ENCODE measurements around the gene BCAP29.

The BCAP29 gene

DNA sequence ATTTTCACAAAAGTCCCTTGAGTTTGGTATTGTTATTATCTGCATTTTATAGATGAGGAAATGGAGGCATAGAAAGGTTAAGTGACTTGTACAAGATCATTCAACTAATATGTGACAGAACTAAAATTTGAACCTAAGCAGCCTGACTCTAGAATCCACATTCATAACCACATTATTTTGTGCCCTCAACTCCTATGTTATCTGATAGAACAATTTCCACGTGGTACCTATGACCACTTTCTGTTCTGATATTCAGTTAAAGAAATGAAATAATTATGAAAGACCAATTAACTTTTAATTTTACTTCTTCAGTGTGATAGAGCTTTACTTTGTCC, 17.5 kb downstream of the BCAP29 start:
- H3K36me3 Mint-ChIP-seq (ENCODE audit: low read depth): peaks cover 25% of the 10 kb centered on the region
- no peak overlapping the region for H3K4me3 Mint-ChIP-seq
- no peaks in the 10 kb centered on the region for H3K27me3 Mint-ChIP-seq
- no peaks in the 10 kb centered on the region for H3K9me3 Mint-ChIP-seq
- no peak overlapping the region for H3K27ac Mint-ChIP-seq
- H3K4me1 Mint-ChIP-seq (ENCODE audit: low read depth): no peaks in the 10 kb centered on the region

DNA sequence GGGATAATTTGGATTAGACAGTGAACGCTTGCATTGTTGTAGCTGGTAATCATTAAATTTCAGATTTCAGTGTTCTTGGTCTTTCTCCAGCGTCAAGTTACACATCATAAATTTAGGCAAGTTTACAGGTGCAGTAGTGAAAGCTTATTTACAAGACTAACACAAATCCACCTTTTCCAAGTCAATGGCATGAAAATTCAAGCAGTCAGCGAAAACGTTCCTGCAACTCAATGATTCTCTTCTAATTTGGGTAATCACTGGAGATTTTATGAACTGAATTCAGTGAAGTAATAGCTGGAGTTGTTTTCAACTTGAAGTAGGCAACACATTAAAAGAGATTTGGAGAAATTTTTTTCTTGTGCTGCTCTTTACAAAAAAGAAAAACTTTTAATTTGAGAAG, 17.9 kb downstream of the BCAP29 start:
- Mint-ChIP-seq H3K4me3 (no peak overlapping the region), H3K27ac (no peak overlapping the region), H3K36me3 (ENCODE audit: low read depth) (peaks cover 26% of the 10 kb centered on the region), H3K4me1 (ENCODE audit: low read depth) (no peaks in the 10 kb centered on the region), H3K27me3 (no peaks in the 10 kb centered on the region), H3K9me3 (no peaks in the 10 kb centered on the region)

DNA sequence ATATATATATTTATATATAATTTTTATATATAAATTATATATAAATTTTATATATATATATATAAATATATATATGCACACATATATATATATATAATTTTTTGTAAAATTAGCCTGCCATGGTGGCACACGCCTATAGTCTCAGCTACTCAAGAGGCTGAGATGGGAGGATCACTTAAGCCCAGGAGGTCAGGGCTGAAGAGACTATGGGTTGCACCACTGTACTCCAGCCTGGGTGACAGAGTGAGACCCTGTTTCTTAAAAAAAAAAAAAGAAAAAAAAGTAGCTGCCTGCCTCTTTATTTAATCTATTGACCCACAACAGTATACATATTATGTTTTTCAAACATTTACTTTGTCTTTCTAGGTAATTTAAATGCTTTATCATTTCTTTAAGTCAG, 19.2 kb downstream of the BCAP29 start:
- no peaks in the 10 kb centered on the region for H3K9me3 Mint-ChIP-seq
- no peak overlapping the region for H3K27ac Mint-ChIP-seq

DNA sequence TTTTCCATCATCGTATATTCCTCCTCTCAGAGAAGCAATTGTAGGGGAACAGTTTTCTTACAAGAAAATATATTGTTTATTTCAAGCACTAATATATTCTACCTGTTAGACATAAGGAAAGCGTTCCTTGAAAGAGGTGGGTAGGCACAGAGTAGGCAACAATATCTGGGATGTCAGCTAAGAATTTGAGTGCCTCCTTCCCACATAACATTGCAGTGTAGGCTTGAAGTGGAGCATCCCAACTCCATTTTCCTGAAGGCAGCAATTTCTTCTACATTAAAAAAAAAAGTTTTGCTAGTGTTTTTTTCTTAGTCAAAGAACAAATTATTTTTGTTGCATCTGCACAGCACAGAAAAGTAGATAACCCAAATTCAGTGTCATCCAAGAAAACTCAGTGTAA, 20.8 kb downstream of the BCAP29 start:
- Mint-ChIP-seq H3K4me3 (no peak overlapping the region), H3K36me3 (ENCODE audit: low read depth) (peaks cover 27% of the 10 kb centered on the region), H3K27ac (no peak overlapping the region), H3K27me3 (no peaks in the 10 kb centered on the region), H3K4me1 (ENCODE audit: low read depth) (no peaks in the 10 kb centered on the region), H3K9me3 (no peaks in the 10 kb centered on the region)

More for the DNA sequence above, 19.2 kb downstream of the BCAP29 start:
- H3K27me3 Mint-ChIP-seq: no peaks in the 10 kb centered on the region
- peaks cover 30% of the 10 kb centered on the region for H3K36me3 Mint-ChIP-seq (ENCODE audit: low read depth)
- no peaks in the 10 kb centered on the region for H3K4me1 Mint-ChIP-seq (ENCODE audit: low read depth)
- H3K4me3 Mint-ChIP-seq: no peak overlapping the region

DNA sequence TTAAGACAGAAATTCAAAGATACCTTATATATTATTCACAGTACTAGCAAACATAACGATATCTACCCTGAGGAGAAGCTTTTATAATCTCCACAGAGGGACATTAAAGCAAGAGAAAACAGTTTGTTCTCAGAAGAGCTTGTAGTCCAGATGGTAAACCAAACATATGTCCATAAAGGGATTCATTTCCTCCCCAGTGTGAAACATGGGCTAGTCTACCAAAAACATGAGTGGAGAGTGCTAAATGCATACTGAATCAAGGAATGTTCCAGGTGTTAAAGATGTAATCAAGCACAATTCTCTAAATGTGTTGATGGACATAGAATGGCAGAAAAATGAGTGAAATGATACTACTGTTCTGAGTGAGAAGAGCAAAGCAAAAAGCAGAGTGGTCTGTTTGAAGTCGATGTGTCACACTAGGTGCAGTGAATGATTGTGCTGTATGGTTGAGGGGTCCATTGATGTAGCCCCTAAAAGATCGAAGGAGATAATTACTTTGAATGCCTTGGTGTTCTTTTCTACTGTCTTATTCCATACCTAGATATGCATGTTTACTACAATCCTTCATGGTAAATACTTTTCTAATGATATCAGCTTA, 25.3 kb downstream of the BCAP29 start:
- H3K36me3 Mint-ChIP-seq (ENCODE audit: low read depth): peaks cover 32% of the 10 kb centered on the region
- H3K4me3 Mint-ChIP-seq: no peak overlapping the region
- no peaks in the 10 kb centered on the region for H3K9me3 Mint-ChIP-seq
- H3K4me1 Mint-ChIP-seq (ENCODE audit: low read depth): no peaks in the 10 kb centered on the region
- no peaks in the 10 kb centered on the region for H3K27me3 Mint-ChIP-seq
- no peak overlapping the region for H3K27ac Mint-ChIP-seq

DNA sequence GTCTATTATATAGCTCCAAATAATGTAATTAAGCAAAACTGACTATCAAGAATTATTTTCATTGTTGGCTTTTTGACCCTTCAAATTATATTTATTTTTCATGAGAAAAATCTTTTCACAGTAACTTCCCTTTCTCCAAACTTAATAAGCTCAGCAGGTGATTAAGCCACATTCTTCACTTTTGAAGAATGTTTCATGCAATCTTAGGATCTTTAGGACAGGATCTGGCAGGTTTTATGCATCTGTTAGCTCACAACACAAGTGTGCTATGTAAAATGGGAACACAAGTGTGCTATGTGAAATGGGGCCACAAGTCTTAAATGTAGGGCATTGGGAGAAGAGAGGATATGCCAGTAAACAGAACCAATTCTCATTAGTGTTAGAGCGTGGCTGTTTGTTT, 26.3 kb downstream of the BCAP29 start:
- peaks cover 32% of the 10 kb centered on the region for H3K36me3 Mint-ChIP-seq (ENCODE audit: low read depth)
- H3K4me1 Mint-ChIP-seq (ENCODE audit: low read depth): no peaks in the 10 kb centered on the region
- H3K27me3 Mint-ChIP-seq: no peaks in the 10 kb centered on the region
- no peak overlapping the region for H3K4me3 Mint-ChIP-seq
- no peaks in the 10 kb centered on the region for H3K9me3 Mint-ChIP-seq
- no peak overlapping the region for H3K27ac Mint-ChIP-seq

DNA sequence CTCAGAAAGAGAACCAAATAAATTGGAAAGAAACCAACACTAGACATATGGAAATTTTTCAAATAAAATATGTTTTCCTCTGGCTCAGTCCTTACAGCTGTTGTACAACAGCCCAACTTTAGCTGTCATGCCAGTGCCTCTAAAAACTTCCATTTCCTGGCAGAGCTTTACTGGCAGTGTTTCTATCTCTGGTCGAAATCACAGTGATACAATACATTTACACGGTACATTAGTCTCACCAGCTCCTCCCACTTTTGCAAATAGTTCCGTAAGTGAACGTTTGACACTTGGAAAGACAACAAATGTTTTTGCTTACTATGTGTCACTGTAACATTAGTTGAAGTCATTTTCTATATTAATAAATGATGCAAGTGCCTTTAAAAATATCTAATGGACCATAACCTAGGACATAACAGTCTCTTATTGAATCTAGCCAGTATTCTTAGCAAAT, 29.8 kb downstream of the BCAP29 start:
- no peak overlapping the region for H3K4me3 Mint-ChIP-seq
- H3K4me1 Mint-ChIP-seq (ENCODE audit: low read depth): no peaks in the 10 kb centered on the region
- H3K27ac Mint-ChIP-seq: no peak overlapping the region
- H3K27me3 Mint-ChIP-seq: no peaks in the 10 kb centered on the region
- H3K36me3 Mint-ChIP-seq (ENCODE audit: low read depth): peaks cover 34% of the 10 kb centered on the region
- no peaks in the 10 kb centered on the region for H3K9me3 Mint-ChIP-seq

DNA sequence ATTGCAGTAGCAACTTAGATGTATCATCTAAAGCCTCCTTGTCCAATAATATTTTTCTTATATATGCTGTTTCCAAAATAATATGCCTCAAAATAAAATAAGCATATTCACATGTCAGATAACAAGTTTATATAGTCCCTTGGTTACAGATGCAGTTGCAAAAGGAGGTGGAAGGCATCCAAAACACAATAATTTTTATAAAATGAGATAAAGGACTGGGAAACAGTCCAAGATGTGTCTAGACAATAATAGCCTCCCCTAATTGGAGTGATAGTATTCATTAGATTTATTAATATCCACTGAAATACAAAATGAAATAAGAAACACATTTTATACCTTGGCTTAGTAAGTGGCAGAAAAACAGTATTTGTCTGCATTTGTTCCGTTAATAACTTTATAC, 30.3 kb downstream of the BCAP29 start:
- Mint-ChIP-seq H3K36me3 (ENCODE audit: low read depth) (peaks cover 34% of the 10 kb centered on the region), H3K27ac (no peak overlapping the region), H3K9me3 (no peaks in the 10 kb centered on the region), H3K4me3 (no peak overlapping the region), H3K4me1 (ENCODE audit: low read depth) (no peaks in the 10 kb centered on the region), H3K27me3 (no peaks in the 10 kb centered on the region)

DNA sequence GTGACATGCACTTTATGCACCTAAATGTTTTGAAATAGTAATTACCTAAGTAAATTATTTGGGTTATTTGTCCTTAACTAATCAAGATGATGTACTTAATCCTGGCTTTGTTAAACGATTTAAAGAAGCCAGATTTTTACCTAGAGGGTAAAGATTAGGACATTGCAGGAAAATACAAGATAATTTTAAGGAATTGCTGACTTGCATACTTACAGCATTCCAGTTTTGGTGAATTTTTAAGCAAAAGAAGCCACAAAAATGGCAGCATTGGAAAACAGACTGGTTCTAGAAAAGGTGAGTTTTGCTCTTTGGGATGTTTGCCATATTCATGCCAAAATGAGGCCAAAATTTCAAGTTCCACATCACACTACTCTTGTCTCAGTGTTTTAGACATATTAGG, 33.4 kb downstream of the BCAP29 start:
- no peaks in the 10 kb centered on the region for H3K4me1 Mint-ChIP-seq (ENCODE audit: low read depth)
- no peak overlapping the region for H3K27ac Mint-ChIP-seq
- H3K9me3 Mint-ChIP-seq: no peaks in the 10 kb centered on the region
- H3K27me3 Mint-ChIP-seq: no peaks in the 10 kb centered on the region
- H3K36me3 Mint-ChIP-seq (ENCODE audit: low read depth): peaks cover 47% of the 10 kb centered on the region
- H3K4me3 Mint-ChIP-seq: no peak overlapping the region

DNA sequence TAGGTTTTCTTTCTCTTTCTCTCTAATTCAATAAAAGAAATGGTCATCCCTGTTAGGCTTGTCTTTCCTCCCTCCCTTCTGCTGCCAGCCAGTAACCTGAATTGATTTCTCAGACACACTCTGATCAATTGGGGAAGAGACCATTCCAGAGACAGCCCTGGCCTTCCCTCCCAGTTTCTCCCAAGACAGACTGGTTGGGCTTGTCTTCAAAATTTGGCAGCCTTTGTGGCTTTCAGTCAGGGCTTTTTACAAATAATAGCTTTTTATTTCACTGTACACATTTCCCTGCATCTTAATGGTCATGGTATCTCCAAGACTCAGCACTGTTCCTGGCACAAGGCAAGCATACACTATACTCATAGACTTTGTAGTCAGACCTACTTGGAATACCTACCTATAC, 33.9 kb downstream of the BCAP29 start:
- peaks cover 43% of the 10 kb centered on the region for H3K36me3 Mint-ChIP-seq (ENCODE audit: low read depth)
- no peak overlapping the region for H3K27ac Mint-ChIP-seq
- H3K4me3 Mint-ChIP-seq: no peak overlapping the region
- no peaks in the 10 kb centered on the region for H3K27me3 Mint-ChIP-seq
- H3K4me1 Mint-ChIP-seq (ENCODE audit: low read depth): no peaks in the 10 kb centered on the region
- H3K9me3 Mint-ChIP-seq: no peaks in the 10 kb centered on the region

DNA sequence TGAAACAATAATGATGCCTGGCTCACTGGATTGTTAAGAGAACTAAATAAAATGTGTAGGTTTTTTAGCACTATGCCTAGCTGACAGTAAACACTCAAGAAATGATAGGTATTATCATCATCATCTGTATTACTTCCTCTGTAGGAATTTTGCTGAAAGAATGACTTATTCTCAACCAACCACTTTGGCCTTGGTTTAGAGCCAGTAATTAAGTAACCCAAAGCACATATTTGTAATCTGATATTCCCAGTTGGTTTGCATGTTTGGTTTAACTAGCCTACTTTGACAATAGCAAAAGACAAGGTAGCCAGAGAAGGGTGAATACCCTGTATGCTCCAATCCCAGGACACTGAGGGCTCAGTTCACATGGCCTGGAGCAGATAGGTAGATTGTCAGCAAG, 34.4 kb downstream of the BCAP29 start:
- Mint-ChIP-seq H3K27ac (no peak overlapping the region), H3K27me3 (no peaks in the 10 kb centered on the region), H3K4me3 (no peak overlapping the region), H3K9me3 (no peaks in the 10 kb centered on the region), H3K4me1 (ENCODE audit: low read depth) (no peaks in the 10 kb centered on the region), H3K36me3 (ENCODE audit: low read depth) (peaks cover 43% of the 10 kb centered on the region)

DNA sequence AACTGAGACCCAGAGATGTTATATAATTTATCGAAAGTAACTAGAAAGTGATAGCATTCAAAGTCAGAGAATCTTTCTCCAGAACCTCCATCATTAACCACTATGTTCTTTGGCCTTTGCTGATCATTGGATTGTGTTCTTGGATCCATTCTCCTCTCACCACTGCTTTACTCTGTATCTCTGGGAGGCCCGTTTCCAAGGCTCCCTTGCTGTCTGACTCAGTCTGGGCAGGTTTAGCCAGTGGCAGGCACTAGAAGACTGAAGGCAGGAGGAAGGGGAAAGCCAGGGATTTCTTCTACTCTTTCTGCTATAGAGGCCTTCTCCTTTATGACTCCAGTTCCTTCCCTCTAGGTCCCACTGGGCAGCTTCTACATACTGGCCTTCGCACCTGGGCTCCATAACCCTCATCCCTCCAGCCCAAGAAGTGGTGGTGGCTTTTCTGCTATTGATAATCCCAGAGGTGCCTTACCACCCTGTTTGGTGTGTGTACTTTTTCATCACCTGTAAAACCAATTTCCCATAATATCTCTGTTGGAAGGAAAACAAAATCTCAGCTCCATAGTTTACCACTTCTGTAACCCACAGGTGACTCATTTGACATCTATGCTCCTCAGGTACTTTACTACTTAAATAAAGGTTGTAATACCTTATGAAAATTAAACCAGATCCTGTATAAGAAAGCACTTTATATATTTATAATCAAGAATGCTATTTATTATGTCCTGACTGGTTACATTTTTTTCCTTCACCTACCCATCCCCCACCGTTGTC, 36.0 kb downstream of the BCAP29 start:
- no peaks in the 10 kb centered on the region for H3K27me3 Mint-ChIP-seq
- no peaks in the 10 kb centered on the region for H3K9me3 Mint-ChIP-seq
- H3K27ac Mint-ChIP-seq: no peak overlapping the region
- H3K4me3 Mint-ChIP-seq: no peak overlapping the region
- no peaks in the 10 kb centered on the region for H3K4me1 Mint-ChIP-seq (ENCODE audit: low read depth)
- peaks cover 40% of the 10 kb centered on the region for H3K36me3 Mint-ChIP-seq (ENCODE audit: low read depth)

DNA sequence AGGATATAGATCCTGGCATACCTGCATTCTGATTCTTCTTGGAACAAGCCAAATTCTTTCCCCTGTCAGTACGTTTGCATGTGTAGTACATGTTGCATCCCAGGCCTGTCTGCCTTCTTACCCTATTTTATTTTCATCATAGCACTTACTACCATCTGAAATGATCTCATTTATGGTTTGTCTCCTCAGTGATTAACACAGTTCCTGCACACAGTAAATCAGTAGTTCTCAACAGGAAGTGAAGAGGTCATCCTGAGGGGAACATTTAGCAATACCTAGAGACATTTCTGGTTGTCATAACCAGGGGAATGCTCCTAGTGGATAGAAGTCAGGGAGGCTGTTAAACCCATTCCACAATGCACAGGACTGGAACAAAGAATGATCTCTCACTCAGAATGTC, 42.4 kb downstream of the BCAP29 start:
- no peak overlapping the region for H3K4me3 Mint-ChIP-seq
- no peak overlapping the region for H3K27ac Mint-ChIP-seq
- H3K9me3 Mint-ChIP-seq: peaks cover 7% of the 10 kb centered on the region

DNA sequence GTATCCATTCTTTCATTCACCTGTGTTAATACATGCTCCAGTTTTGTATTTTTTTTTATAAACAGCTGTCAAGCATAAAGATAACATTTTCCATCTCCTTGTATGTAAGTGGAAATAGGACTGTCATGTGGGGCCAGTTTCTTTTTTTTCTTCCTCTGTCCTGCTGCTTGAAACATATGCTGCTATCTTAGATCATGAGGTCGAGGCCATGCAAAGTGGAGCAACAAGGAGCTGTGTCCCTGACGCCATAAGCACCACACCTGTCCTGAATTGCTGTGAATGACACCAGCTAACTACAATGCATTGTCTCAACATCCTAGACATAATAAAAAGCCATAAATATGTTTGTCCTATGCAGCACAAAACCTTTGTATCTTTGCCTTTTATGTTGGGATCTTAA, 42.8 kb downstream of the BCAP29 start:
- Mint-ChIP-seq H3K9me3 (peaks cover 7% of the 10 kb centered on the region), H3K36me3 (ENCODE audit: low read depth) (peaks cover 3% of the 10 kb centered on the region), H3K4me1 (ENCODE audit: low read depth) (no peaks in the 10 kb centered on the region), H3K27ac (no peak overlapping the region), H3K27me3 (no peaks in the 10 kb centered on the region), H3K4me3 (no peak overlapping the region)

More for the DNA sequence above, 42.4 kb downstream of the BCAP29 start:
- Mint-ChIP-seq H3K36me3 (ENCODE audit: low read depth) (peaks cover 3% of the 10 kb centered on the region), H3K4me1 (ENCODE audit: low read depth) (no peaks in the 10 kb centered on the region), H3K27me3 (no peaks in the 10 kb centered on the region)

DNA sequence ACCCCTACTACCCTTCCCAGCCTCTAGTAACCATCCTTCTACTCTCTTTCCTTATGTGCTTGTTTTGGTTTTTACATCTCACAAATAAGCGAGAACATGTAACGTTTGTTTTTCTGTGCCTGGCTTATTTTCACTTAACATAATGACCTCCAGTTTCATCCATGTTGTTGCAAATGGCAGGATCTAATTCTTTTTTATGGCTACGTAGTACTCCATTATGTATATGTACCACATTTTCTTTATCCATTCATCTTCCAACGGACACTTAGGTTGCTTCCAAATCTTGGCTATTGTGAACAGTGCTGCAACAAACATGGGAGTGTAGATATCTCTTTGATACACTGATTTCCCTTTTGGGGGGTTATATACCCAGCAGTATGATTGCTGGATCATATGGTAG, 47.0 kb downstream of the BCAP29 start:
- Mint-ChIP-seq H3K9me3 (peaks cover 7% of the 10 kb centered on the region), H3K4me3 (no peak overlapping the region), H3K4me1 (ENCODE audit: low read depth) (no peaks in the 10 kb centered on the region), H3K36me3 (ENCODE audit: low read depth) (peaks cover 6% of the 10 kb centered on the region), H3K27me3 (no peaks in the 10 kb centered on the region), H3K27ac (no peak overlapping the region)
